HG03521 (cell line): ENCODE results near the gene ART5.
"Not testable (repeated sequence)": the region's sequence is repeated elsewhere in the genome, so short reads cannot be mapped to it uniquely, and the experiment has no call there.

Experiments
- ATAC-seq: cut with Tn5 transposase; IDR thresholded peaks from one replicate; pipeline ENCODE4 v1.9.1; 2021; ENCODE audit warnings: mild to moderate bottlenecking, moderate library complexity; ENCODE audit not compliant: unreplicated experiment

Gene ART5

GRCh38 chr11:3658252-3658651 is 16.5 kb upstream of the ART5 start:
- ATAC-seq = no peak

GRCh38 chr11:3657331-3657730 is 15.5 kb upstream of the ART5 start:
- ATAC-seq = not testable (repeated sequence)

GRCh38 chr11:3655547-3655946 is 13.8 kb upstream of the ART5 start:
- no peak for ATAC-seq

GRCh38 chr11:3652514-3652913 is 10.7 kb upstream of the ART5 start:
- not testable (repeated sequence) for ATAC-seq

- ATAC-seq = not testable (repeated sequence)
Observed at GRCh38 chr11:3649374-3649773, 7.6 kb upstream of the ART5 start.

- not testable (repeated sequence) for ATAC-seq
Observed at GRCh38 chr11:3648843-3649242, 7.1 kb upstream of the ART5 start.

- no peak for ATAC-seq
Observed at GRCh38 chr11:3645552-3645951, 3.8 kb upstream of the ART5 start.

- no peak for ATAC-seq
Observed at GRCh38 chr11:3644817-3645235, 3.0 kb upstream of the ART5 start, which contains the start of gene ART1. TSS of gene ART1 (plus strand) at chr11:3645128. CDS start at chr11:3659214, 14,086 bp downstream.

GRCh38 chr11:3643102-3643546 is 1.3 kb upstream of the ART5 start:
- ATAC-seq = not testable (repeated sequence)

GRCh38 chr11:3642071-3642951 is 519 bp upstream of the ART5 start:
- ATAC-seq = no peak

GRCh38 chr11:3641191-3641590 is 601 bp downstream of the ART5 start:
- no peak for ATAC-seq

GRCh38 chr11:3639841-3640240 is 2.0 kb downstream of the ART5 start:
- ATAC-seq = no peak

GRCh38 chr11:3638513-3638912 is 3.3 kb downstream of the ART5 start:
- ATAC-seq = no peak

- no peak for ATAC-seq
Observed at GRCh38 chr11:3637201-3637600, 4.6 kb downstream of the ART5 start.

GRCh38 chr11:3635641-3636375 is 6.0 kb downstream of the ART5 start:
- no peak for ATAC-seq

- ATAC-seq = no peak
Observed at GRCh38 chr11:3632070-3632660, 9.6 kb downstream of the ART5 start.

- ATAC-seq = no peak
Observed at GRCh38 chr11:3631331-3631730, 10.5 kb downstream of the ART5 start.

- no peak for ATAC-seq
Observed at GRCh38 chr11:3627291-3627690, 14.5 kb downstream of the ART5 start.

GRCh38 chr11:3626250-3626960 is 15.4 kb downstream of the ART5 start:
- no peak for ATAC-seq

GRCh38 chr11:3623767-3624458 is 17.9 kb downstream of the ART5 start:
- no peak for ATAC-seq
